ENCODE measurements around the gene CNIH2.
A peak's percentile ranks its signal among the peaks of the same experiment; 100 is the strongest.
"Not testable (repeated sequence)": the region's sequence is repeated elsewhere in the genome, so short reads cannot be mapped to it uniquely, and the experiment has no call there.

The CNIH2 gene

DNA sequence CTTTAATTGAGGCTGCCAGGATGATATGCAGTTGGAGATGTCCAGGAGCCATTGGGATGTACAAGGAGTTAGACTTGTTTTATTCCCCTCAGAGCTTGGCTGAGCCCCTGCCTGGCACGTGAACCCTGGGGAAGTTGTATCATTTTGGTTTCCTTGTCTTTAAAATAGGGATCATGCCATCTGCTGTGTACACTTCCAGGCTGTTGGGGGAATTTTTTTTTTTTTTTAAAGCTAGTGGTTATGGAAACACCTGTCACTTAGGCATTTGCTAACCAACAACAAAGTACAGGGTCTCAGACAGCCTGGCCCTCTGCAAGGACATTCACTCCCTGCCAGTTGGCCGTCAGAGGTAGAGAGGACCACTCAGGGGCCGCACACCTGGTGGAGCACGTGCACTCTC lies 18.0 kb upstream of the CNIH2 start:
- DNase-seq, result no peak

DNA sequence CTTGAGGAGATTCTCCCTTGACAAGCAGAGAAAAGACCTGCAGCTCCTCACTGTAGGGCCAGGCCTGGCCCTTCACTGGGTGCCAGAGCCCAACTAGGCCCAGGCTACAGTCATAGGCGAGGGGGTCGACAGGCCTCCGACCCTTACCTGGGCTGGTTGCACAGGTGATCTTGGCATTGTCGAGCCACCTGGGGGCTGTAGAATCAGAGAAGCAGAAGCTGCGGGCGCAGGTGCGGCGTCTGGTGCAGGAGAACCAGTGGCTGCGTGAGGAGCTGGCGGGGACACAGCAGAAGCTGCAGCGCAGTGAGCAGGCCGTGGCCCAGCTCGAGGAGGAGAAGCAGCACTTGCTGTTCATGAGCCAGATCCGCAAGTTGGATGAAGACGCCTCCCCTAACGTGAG lies 16.4 kb upstream of the CNIH2 start:
- no peak for DNase-seq

DNA sequence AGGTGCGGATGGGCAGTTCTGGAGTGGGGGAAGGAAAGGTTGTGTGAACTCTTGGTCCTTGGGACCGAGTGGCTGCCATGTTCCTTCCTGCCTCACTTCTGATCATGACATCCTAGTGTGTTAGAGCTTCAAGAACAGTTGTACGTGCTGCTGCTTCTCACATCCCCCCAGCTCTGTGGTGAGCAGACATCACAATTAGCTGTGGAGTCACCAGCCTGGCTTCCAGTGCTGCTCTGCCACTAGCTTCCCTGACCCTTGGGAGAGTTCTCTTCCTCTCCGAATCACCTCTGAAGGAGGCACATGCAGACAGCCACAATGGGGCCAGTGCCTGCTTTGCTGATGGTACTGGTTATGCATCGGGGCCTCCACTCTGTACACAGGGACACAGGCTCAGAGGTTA lies 15.8 kb upstream of the CNIH2 start:
- no peak for DNase-seq

DNA sequence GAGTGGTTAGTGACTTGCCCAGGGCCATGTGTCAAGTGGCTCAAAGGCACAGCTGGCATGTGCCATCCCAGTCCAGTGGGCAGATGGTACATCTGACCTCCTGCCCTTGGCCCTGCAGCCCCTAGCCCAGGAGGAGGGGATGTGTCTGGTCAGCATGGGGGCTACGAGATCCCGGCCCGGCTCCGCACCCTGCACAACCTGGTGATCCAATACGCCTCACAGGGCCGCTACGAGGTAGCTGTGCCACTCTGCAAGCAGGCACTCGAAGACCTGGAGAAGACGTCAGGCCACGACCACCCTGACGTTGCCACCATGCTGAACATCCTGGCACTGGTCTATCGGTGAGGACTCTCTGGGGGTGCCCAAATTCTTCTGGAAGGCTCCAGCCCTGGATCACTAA lies 15.3 kb upstream of the CNIH2 start:
- no peak for DNase-seq

DNA sequence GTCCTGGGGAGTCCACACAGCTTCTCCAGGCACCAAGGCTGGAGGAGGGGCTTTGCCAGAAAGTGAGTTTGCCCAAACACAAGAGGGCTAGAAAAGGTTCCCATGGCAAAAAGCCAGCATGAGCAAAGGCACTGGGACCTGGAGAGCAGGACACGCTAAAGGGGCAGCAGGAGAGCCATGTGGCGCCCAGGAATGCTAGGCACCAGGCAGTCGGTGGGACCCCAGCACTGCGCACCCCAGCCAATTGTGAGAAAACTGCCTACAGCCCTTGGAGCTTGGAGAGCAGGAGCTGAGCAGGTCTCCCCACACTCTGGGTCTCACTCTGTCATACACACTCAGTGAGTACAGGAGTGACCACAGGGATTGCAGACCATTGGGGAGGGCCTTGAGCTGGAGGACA lies 14.7 kb upstream of the CNIH2 start:
- DNase-seq, result no peak

DNA sequence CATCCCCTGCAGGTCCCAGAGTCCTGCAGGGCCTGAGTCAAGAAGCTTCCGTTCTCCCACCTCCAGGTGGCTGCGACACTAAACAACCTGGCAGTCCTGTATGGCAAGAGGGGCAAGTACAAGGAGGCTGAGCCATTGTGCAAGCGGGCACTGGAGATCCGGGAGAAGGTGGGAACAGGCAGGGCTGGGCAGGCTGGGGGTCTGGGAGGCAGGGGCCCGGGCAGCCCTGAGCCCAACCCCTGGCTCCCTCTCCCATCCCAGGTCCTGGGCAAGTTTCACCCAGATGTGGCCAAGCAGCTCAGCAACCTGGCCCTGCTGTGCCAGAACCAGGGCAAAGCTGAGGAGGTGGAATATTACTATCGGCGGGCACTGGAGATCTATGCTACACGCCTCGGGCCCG lies 14.2 kb upstream of the CNIH2 start:
- DNase-seq, result no peak

DNA sequence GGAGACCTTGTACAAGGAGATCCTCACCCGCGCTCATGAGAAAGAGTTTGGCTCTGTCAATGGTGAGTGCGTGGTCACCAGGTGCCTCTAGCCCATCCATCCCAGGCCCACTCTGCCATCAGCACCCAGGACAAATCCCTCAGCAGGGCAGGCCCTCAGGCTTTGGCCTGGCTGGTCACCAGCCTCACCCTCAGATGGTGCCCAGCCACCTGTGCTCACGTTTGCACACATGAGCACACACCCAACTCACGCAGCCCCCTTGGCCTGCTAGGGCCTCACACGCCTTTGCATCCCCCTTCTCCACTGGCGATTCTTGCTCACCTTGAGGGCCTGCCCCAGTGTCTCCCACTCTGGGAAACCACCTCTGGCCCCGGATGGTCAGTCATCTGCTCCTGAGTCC lies 13.6 kb upstream of the CNIH2 start:
- DNase-seq, result no peak

DNA sequence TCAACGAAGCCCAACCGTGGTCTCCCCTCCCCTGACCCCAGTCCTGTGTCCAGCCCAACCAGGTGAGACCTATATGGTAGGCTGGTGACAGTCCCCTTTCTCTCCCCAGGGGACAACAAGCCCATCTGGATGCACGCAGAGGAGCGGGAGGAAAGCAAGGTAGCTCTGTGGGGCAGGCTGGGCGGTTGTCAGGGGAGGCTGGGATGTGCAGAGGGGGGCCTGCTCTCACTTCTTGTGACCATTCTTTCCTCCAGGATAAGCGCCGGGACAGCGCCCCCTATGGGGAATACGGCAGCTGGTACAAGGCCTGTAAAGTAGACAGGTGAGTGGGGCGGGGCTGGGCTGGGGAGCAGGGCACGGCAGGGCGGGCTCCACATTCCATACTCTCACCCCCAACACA lies 13.1 kb upstream of the CNIH2 start:
- peak; percentile 60 for DNase-seq

DNA sequence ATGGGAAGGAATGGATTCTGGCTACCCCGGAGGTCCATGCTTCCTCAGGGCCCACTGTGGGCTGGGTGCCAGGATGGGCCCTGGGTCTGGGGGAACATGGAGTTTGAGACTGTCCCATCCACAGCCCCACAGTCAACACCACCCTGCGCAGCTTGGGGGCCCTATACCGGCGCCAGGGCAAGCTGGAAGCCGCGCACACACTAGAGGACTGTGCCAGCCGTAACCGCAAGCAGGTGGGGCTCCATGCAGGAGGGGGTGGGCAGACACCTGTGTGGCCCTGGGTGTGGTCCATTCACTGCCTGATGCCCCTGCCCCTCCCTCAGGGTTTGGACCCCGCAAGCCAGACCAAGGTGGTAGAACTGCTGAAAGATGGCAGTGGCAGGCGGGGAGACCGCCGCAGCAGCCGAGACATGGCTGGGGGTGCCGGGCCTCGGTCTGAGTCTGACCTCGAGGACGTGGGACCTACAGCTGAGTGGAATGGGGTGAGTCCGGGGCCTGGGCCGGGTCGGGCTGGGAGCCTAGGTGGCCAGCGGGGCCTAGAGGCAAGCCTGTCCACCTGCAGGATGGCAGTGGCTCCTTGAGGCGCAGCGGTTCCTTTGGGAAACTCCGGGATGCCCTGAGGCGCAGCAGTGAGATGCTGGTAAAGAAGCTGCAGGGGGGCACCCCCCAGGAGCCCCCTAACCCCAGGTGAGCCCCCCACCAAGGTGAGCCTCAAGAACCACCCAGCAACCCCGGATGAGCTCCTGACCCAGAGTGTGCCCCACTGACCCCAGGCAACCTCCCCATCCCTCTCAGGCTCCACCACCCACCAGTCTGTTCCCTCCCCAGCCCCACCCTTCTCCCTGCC lies 12.2 kb upstream of the CNIH2 start:
- DNase-seq, result no peak

DNA sequence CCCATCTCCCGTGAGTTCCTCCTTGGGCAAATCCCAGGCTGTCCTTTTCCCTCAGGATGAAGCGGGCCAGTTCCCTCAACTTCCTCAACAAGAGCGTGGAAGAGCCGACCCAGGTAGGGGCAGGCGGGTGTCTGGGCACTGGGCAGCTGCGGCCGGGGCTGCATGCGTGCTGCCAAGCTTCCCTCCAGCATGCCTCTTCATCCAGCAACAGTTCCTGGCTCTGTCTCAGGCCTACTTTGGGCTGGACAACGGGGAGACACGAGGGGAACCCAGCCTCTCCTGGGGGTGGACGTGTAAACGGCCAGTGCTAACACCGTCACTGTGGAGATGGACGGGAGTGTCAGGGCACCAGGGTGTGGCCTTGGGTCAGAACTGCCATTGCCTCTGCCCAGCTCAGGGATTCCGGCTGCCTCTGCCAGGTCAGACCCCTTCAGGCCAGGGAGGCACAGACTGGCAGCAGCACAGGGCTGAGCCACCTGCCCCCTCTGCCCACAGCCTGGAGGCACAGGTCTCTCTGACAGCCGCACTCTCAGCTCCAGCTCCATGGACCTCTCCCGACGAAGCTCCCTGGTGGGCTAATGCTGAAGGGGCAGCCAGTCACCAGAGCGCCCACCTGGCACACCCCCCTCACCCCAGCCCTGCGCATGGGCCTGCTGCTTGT lies 11.5 kb upstream of the CNIH2 start:
- DNase-seq, result no peak

DNA sequence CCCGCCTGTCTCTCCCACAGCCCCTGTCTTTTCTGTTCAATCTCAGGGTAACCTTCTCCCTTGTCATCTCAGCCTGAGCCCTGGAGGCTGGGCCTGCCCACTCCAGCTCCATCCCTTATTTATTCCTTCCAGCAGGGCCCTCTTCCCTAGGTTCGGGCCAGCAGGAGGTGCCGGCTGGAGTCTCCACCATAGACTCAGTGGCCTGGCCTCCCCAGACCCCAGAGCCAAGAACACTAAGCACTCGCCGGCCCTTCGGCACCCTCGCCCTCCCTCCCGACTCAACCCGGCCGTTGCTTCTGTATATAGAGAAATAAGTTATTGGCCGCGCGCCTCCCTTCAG lies 11.0 kb upstream of the CNIH2 start:
- no peak for DNase-seq

DNA sequence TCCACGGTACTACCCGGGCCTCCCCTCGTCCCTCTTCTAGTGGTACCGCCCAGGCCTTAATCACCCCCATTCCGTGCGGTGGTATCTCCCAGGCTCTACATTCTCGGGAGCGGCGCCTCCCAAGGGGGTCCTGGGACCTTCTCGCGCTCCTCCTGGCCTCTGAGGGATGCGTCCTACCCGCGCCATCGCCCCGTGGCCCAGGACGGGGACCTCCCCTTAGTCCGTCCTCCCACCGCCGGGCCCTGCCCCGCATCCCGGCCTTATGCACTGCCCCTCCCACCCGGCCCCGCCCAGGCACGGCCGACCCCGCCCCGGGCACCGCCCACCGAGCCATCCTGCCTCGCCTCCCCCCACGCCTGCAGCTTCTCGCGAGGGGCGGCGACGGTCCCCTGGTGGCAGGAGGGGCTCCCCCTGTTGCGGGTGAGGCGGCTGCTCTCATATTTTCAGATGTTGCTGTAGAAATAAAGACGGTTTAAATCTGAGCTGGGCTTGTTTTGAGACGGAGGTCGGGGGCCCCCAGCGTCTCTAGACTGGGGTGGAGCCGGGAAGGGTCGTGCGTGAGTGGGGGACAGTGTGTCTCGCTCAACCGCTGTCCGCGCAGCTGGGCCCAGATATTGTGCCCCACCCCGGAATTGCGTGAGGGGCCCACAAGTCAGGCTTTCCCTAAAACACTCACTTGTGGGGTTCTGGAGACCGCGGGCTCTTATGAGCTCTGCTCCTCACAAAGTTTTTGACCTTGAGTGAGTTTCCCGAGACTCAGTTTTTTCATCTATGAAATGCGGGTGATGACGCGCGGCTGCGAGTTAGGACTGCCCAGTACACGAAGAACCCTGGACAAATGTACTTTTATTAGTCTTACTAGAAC lies 10.4 kb upstream of the CNIH2 start:
- peak; percentile 85 for DNase-seq

DNA sequence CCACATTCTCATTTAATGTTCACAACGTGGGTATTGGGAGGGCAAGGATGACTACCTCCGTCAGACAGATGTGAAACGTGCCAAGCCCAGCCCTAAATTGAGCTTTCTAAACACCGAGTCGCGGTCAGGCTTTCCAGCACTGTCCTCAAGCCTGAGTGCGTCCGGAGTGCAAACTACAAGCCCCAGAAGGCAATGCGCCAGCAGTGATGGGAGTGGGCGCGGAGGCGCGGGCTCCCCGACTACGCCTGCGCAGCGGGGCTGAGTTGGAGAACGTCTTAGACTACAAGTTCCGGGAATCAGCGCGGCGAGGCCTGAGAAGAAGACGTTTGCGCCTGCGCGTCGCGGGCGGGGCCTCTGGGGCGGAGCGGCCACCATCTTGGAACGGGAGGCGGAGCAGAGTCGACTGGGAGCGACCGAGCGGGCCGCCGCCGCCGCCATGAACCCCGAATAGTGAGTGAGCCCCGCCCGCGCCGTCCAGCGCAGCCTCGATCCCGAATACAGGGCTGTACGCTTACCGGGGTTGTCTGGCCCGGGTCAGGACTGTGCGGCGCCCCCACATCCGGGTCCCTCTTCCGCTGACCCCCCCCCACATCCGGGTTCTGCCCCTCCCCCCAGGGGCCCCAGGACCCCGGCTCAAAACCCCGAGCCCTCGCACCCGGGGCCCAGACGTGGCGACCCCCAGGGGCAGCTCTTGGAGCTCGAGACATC lies 9.6 kb upstream of the CNIH2 start, which contains the start of gene RAB1B:
Gene RAB1B (plus strand): TSS at position 396 of the 708 bp plus-strand sequence. CDS start 41 bp downstream, at position 437.
- peak; percentile 99 for DNase-seq

DNA sequence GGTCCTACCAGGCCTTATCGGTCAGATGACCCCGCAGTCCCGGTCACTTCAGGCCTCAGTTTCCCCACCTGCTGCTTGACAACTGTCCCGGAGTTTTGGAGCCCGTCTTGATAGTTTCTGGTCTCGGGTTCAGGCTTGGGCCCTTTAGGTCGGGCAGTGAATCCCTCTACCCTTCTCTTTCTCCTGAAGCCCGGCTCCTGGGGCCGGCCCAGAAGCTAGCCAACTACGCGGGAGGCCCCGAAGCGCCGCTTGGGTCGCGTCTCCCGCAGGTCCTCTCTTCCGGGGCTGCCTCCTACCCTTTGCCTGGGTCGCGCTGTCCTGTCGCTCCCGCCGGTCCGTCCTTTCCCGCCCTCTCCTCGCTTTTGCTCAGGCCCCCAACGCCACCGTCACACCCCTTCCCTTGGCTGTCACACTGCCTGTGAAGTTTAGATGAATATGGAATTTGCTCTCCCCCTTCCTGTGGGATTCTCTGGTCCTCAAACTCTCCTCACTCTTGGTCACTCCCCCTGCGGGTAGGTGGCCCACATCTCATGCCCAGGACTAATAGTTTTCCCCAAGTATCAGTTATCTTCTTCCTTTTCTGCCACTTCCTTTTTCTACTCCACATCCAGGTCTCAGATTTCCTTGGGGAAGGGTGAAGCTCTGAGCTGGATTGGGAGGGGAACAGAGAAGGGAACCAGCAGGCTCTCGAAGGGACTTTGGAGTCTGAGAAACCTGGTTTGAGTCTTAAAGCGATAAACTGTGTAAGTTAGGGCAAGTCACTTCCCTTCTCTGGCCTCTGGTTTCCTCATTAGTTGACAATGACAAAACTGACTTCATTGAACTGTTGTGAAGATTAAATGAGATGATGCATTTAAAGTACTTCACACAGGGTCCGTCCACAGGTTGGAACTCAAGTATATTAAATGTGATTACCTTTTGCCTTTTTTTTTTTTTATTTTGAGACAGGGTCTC lies 8.7 kb upstream of the CNIH2 start:
- DNase-seq, result peak; percentile 38

DNA sequence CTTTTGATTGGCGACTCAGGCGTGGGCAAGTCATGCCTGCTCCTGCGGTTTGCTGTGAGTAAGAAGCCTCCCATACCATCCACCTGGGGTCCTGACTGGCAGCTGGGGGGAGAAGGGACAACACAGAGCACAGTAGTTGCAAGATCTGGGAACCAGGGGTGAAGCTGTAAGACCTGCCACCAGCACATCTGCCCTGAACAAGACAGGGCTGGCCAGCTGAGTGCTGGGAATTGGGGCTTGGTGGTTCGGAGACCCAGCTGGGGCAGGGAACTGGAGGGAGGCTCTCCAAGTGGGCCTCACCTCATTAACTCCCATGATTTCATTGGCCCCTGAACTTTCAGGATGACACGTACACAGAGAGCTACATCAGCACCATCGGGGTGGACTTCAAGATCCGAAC lies 6.2 kb upstream of the CNIH2 start:
- DNase-seq, result no peak

DNA sequence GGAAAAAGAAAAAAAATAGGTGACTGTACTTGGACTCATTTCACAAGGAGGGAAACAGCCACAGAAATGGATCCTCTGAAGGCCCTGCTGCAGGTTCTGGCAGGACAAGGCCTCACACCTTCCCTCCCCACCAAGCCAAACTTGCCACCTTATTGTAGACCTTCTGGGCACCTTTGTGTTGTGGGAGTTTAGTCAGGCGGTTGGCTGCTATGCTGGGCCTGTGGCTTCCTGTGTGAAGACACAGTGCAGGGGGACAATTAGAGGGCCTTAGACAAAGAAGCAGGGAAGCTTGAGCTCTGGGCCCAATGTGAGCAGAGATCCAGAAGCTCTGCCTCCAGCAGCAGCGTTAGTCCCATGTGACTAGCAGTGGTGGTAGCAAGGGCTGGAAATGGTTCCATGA lies 5.4 kb upstream of the CNIH2 start:
- DNase-seq, result no peak

DNA sequence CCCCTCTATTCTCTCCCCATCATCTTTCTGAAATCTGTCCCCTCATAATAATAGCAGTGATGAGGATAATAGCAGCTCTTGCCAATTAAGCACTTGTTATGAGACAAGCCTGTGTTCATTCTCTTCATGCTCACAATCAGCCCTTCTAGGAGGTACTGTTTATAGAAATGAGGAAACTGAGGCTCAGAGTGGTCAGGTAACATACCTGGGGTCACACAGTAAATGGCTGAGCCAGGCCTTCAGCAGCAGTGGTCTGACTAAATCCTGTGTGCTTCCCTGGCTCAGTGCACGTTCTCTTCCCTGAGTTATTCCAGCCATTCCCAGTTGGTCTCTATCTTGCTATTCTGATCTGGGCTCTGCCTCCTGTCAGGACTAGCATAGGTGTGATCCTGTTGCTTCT lies 3.8 kb upstream of the CNIH2 start:
- no peak for DNase-seq

DNA sequence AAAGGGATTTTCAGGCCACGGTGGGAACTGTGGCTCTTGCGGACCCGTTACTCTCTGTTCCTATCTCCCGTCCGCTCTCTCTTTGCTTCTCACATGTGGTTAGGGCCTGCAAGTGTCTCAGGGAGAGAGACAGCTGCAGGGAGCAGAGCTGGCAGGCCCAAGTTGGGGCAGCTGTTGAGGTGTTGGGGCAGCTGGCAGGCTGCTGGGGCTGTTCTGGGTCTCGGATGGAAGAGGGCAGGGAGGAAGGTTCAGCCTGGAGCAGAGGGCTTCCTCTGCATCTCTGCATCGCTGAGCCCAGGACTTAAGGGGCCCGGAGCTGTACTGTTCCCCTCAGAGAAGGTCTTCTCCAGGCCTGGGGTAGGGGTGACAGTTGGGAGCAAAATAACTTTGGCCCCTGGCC lies 2.6 kb upstream of the CNIH2 start:
- DNase-seq, result no peak

DNA sequence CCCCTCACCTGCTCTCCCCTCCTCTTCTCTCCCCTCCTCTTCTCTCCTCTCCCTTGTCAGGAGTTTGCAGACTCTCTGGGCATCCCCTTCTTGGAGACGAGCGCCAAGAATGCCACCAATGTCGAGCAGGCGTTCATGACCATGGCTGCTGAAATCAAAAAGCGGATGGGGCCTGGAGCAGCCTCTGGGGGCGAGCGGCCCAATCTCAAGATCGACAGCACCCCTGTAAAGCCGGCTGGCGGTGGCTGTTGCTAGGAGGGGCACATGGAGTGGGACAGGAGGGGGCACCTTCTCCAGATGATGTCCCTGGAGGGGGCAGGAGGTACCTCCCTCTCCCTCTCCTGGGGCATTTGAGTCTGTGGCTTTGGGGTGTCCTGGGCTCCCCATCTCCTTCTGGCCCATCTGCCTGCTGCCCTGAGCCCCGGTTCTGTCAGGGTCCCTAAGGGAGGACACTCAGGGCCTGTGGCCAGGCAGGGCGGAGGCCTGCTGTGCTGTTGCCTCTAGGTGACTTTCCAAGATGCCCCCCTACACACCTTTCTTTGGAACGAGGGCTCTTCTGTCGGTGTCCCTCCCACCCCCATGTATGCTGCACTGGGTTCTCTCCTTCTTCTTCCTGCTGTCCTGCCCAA lies 1.9 kb upstream of the CNIH2 start:
- no peak for DNase-seq

DNA sequence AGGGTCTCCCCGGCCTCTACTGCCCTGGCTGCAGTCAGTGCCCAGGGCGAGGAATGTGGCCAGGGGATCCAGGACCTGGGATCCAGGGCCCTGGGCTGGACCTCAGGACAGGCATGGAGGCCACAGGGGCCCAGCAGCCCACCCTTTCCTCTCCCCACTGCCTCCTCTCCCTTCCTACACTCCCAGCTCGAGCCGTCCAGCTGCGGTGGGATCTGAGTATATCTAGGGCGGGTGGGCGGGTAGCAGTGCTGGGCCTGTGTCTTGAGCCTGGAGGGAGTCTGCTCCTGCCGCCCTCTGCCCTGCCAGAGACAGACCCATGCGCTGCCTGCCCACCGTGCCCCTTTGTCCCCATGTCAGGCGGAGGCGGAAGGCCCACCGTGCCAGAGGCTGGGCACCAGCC lies 1.4 kb upstream of the CNIH2 start:
- not testable (repeated sequence) for DNase-seq

DNA sequence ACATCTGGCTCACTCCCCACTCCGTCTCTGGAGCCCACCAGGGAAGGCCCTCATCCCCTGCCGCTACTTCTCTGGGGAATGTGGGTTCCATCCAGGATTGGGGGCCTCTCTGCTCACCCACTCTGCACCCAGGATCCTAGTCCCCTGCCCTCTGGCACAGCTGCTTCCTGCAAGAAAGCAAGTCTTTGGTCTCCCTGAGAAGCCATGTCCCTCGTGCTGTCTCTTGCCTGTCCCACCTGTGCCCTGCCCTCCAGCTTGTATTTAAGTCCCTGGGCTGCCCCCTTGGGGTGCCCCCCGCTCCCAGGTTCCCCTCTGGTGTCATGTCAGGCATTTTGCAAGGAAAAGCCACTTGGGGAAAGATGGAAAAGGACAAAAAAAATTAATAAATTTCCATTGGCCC lies 911 bp upstream of the CNIH2 start:
- DNase-seq, result not testable (repeated sequence)
